ENCODE measurements around the gene TUSC2.
A peak's percentile ranks its signal among the peaks of the same experiment; 100 is the strongest.

The TUSC2 gene

GRCh38 chr3:50293079-50293801, 34.8 kb downstream of the TUSC2 start:
- Histone ChIP-seq H4K20me1 (ENCODE audit: insufficient read depth, low read length) (no peaks in the 10 kb centered on the region), H2AFZ (ENCODE audit: low read depth, low read length) (no peak overlapping the region)

DNA sequence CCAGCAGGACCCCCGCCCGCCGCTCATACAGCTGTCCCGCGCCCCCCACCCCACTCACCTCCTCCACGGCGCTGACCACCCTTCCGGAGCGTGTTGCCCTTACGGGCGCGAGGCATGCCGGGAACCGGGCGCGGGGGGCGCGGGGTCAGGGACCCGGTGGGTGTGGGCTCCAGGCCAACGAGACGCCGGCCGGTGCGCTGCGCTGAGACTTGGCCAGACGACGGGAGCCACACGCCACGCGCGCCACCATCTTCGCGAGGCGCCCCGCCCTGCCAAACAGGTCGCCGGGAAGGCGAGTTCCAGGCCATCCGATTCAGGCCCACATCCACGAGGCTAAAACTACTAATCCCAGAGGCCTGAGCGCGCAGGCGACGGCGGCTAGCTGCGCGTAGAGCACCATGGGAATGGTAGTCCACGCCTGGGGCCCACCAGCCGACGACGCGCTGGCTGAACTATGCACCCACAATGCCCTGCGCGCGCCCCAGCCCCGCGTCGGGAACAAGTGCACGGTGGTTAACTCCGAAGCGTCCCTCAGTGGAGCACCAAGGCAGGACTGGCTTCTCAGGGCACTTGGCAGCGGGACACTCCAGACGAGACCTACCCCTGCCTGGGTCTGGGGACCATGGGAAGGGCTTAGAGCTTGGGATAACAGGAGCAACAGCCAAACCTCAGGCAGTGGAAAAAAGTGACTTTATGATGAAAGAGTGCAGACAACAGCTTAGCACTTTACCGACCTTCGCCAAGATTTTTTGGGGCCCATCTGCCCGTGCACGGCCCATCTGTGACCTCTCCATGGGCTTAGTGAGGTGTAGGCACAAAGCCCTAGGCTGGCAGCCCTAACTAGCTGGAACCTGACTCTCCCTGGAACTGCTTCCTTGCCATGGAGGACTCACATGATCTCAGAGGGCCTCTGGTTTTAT, 35.6 kb downstream of the TUSC2 start, which contains the start of gene IFRD2:
IFRD2 (minus strand) TSS at position 271 of the 920 bp plus-strand sequence; CDS start at position 116, 155 bp downstream.
- Histone ChIP-seq H3K27ac (ENCODE audit: low read length) (peak within 1 kb of the TSS; percentile 65), H4K20me1 (ENCODE audit: insufficient read depth, low read length) (no peaks in the 10 kb centered on the region), H3K79me2 (ENCODE audit: low read length) (peaks cover 37% of the 10 kb centered on the region), H3K36me3 (replicated peaks; ENCODE audit: low read depth, low read length) (peaks cover 33% of the 10 kb centered on the region), H3K9me3 (ENCODE audit: insufficient read depth, low read length) (no peaks in the 10 kb centered on the region), H2AFZ (ENCODE audit: low read depth, low read length) (peak within 1 kb of the TSS; percentile 2; the same call in 1 of the 2 replicates), H3K4me1 (ENCODE audit: low read length) (peaks cover 11% of the 10 kb centered on the region), H3K4me2 (ENCODE audit: low read length) (peak within 1 kb of the TSS; percentile 93), H3K4me3 (ENCODE audit: low read length) (peak within 1 kb of the TSS; percentile 96), H3K27me3 (ENCODE audit: low read depth, low read length) (no peaks in the 10 kb centered on the region), H3K9ac (ENCODE audit: low read length) (peak within 1 kb of the TSS; percentile 97)
- TF ChIP-seq CTCF (IDR thresholded peaks at IDR 0.05; ENCODE audit: low read depth, low read length) (0 out of 2 replicates have a peak, but pooled peaks have one; percentile 5), EZH2phosphoT487 (IDR thresholded peaks at IDR 0.05; ENCODE audit: low read depth) (no peak)

More at GRCh38 chr3:50293079-50293801, 34.8 kb downstream of the TUSC2 start:
- TF ChIP-seq EZH2phosphoT487 (IDR thresholded peaks at IDR 0.05; ENCODE audit: low read depth) (no peak), CTCF (IDR thresholded peaks at IDR 0.05; ENCODE audit: low read depth, low read length) (no peak)
- Histone ChIP-seq H3K4me2 (ENCODE audit: low read length) (peak overlapping the region; percentile 83), H3K27me3 (ENCODE audit: low read depth, low read length) (no peaks in the 10 kb centered on the region), H3K4me3 (ENCODE audit: low read length) (peak overlapping the region; percentile 96), H3K79me2 (ENCODE audit: low read length) (peaks cover 41% of the 10 kb centered on the region), H3K9me3 (ENCODE audit: insufficient read depth, low read length) (no peaks in the 10 kb centered on the region), H3K4me1 (ENCODE audit: low read length) (peaks cover 16% of the 10 kb centered on the region), H3K27ac (ENCODE audit: low read length) (peak overlapping the region; percentile 28), H3K9ac (ENCODE audit: low read length) (peak overlapping the region; percentile 71), H3K36me3 (replicated peaks; ENCODE audit: low read depth, low read length) (peaks cover 25% of the 10 kb centered on the region)

- H3K9ac ChIP-seq (ENCODE audit: low read length) = no peak overlapping the region
- H3K4me3 ChIP-seq (ENCODE audit: low read length) = peak overlapping the region; percentile 96
- H3K79me2 ChIP-seq (ENCODE audit: low read length) = peaks cover 37% of the 10 kb centered on the region
- no peak overlapping the region for H2AFZ ChIP-seq (ENCODE audit: low read depth, low read length)
- H3K36me3 ChIP-seq (replicated peaks; ENCODE audit: low read depth, low read length) = peaks cover 48% of the 10 kb centered on the region
- H3K27ac ChIP-seq (ENCODE audit: low read length) = no peak overlapping the region
- no peaks in the 10 kb centered on the region for H3K9me3 ChIP-seq (ENCODE audit: insufficient read depth, low read length)
- no peaks in the 10 kb centered on the region for H4K20me1 ChIP-seq (ENCODE audit: insufficient read depth, low read length)
- H3K27me3 ChIP-seq (ENCODE audit: low read depth, low read length) = no peaks in the 10 kb centered on the region
- peak overlapping the region; percentile 93; the same call in 1 of the 2 replicates for H3K4me2 ChIP-seq (ENCODE audit: low read length)
- H3K4me1 ChIP-seq (ENCODE audit: low read length) = peaks cover 11% of the 10 kb centered on the region
- no peak for TF ChIP-seq EZH2phosphoT487 (IDR thresholded peaks at IDR 0.05; ENCODE audit: low read depth)
- no peak for TF ChIP-seq CTCF (IDR thresholded peaks at IDR 0.05; ENCODE audit: low read depth, low read length)
Observed at GRCh38 chr3:50290161-50290641, 37.8 kb downstream of the TUSC2 start.

Measured in OCI-LY3 (cell line).